ENCODE data around the gene KIAA0040. TPM values are rescaled to one million over a fixed set of nuclear protein-coding genes. Genes with fewer than 3 reads are reported as not detected.

The KIAA0040 gene
- polyA plus RNA-seq, 4 donors: 5.4 to 15.2 (median 8.8) TPM

- no peak overlapping the region for H3K27ac ChIP-seq (ENCODE audit: low read depth in 1 of 3, low read length in 2 of 3)
- WGBS, 3 donors: 65 to 85% (median 73%) methylated on average over 6 of the region's 6 CpGs
Measured at GRCh38 chr1:175127565-175127964, 65.0 kb downstream of the KIAA0040 start.

GRCh38 chr1:175126347-175126746 is 66.2 kb downstream of the KIAA0040 start:
- Histone ChIP-seq H3K27ac (ENCODE audit: low read depth in 1 of 3, low read length in 2 of 3) (no peak overlapping the region), H3K4me1 (ENCODE audit: control insufficient read depth in 3 of 3, insufficient read depth in 2 of 3, low read depth in 1 of 3, low read length in 2 of 3) (peaks cover 0 to 10% (median 7%) of the 10 kb centered on the region in 3 donors), H3K4me3 (ENCODE audit: low read depth in 1 of 3, low read length in 3 of 3) (no peak overlapping the region), H3K9me3 (ENCODE audit: control insufficient read depth in 2 of 2, insufficient read depth in 1 of 2, low read depth in 1 of 2, low read length in 1 of 2) (no peaks in the 10 kb centered on the region), H3K27me3 (ENCODE audit: control insufficient read depth in 3 of 3, insufficient read depth in 3 of 3, low read length in 3 of 3) (no peaks in the 10 kb centered on the region), H3K36me3 (ENCODE audit: control insufficient read depth in 3 of 3, insufficient read depth in 2 of 3, low read depth in 1 of 3, low read length in 3 of 3) (no peaks in the 10 kb centered on the region)
- DNase-seq (no peak), FAIRE-seq (no peak)
- 61 to 66% (median 63%) methylated on average over 4 of the region's 4 CpGs for WGBS, 3 donors

More at GRCh38 chr1:175127565-175127964, 65.0 kb downstream of the KIAA0040 start:
- Histone ChIP-seq H3K36me3 (ENCODE audit: control insufficient read depth in 3 of 3, insufficient read depth in 2 of 3, low read depth in 1 of 3, low read length in 3 of 3) (no peaks in the 10 kb centered on the region), H3K4me3 (ENCODE audit: low read depth in 1 of 3, low read length in 3 of 3) (no peak overlapping the region), H3K27me3 (ENCODE audit: control insufficient read depth in 3 of 3, insufficient read depth in 3 of 3, low read length in 3 of 3) (no peaks in the 10 kb centered on the region), H3K4me1 (ENCODE audit: control insufficient read depth in 3 of 3, insufficient read depth in 2 of 3, low read depth in 1 of 3, low read length in 2 of 3) (peaks cover 0 to 10% (median 7%) of the 10 kb centered on the region in 3 donors), H3K9me3 (ENCODE audit: control insufficient read depth in 2 of 2, insufficient read depth in 1 of 2, low read depth in 1 of 2, low read length in 1 of 2) (no peaks in the 10 kb centered on the region)
- FAIRE-seq (no peak), DNase-seq (no peak)

GRCh38 chr1:175124861-175125260 is 67.7 kb downstream of the KIAA0040 start:
- no peak for DNase-seq
- no peaks in the 10 kb centered on the region for H3K9me3 ChIP-seq (ENCODE audit: control insufficient read depth in 2 of 2, insufficient read depth in 1 of 2, low read depth in 1 of 2, low read length in 1 of 2)
- no peaks in the 10 kb centered on the region for H3K36me3 ChIP-seq (ENCODE audit: control insufficient read depth in 3 of 3, insufficient read depth in 2 of 3, low read depth in 1 of 3, low read length in 3 of 3)
- WGBS, 3 donors: 42 to 81% (median 68%) methylated on average over 1 of the region's 1 CpG
- H3K27ac ChIP-seq (ENCODE audit: low read depth in 1 of 3, low read length in 2 of 3): no peak overlapping the region
- H3K4me3 ChIP-seq (ENCODE audit: low read depth in 1 of 3, low read length in 3 of 3): no peak overlapping the region
- FAIRE-seq: no peak
- no peaks in the 10 kb centered on the region for H3K27me3 ChIP-seq (ENCODE audit: control insufficient read depth in 3 of 3, insufficient read depth in 3 of 3, low read length in 3 of 3)
- peaks cover 0 to 4% (median 3%) of the 10 kb centered on the region in 3 donors for H3K4me1 ChIP-seq (ENCODE audit: control insufficient read depth in 3 of 3, insufficient read depth in 2 of 3, low read depth in 1 of 3, low read length in 2 of 3)

GRCh38 chr1:175120511-175120910 is 72.1 kb downstream of the KIAA0040 start:
- no peak overlapping the region for H3K4me3 ChIP-seq (ENCODE audit: low read depth in 1 of 3, low read length in 3 of 3)
- WGBS, 3 donors: 86 to 92% (median 89%) methylated on average over 1 of the region's 1 CpG
- H3K27ac ChIP-seq (ENCODE audit: low read depth in 1 of 3, low read length in 2 of 3): no peak overlapping the region
- no peaks in the 10 kb centered on the region for H3K36me3 ChIP-seq (ENCODE audit: control insufficient read depth in 3 of 3, insufficient read depth in 2 of 3, low read depth in 1 of 3, low read length in 3 of 3)
- H3K9me3 ChIP-seq (ENCODE audit: control insufficient read depth in 2 of 2, insufficient read depth in 1 of 2, low read depth in 1 of 2, low read length in 1 of 2): no peaks in the 10 kb centered on the region
- peaks cover 0 to 8% (median 0%) of the 10 kb centered on the region in 3 donors for H3K4me1 ChIP-seq (ENCODE audit: control insufficient read depth in 3 of 3, insufficient read depth in 2 of 3, low read depth in 1 of 3, low read length in 2 of 3)
- H3K27me3 ChIP-seq (ENCODE audit: control insufficient read depth in 3 of 3, insufficient read depth in 3 of 3, low read length in 3 of 3): no peaks in the 10 kb centered on the region
- DNase-seq (no peak), FAIRE-seq (no peak)

GRCh38 chr1:175118375-175119367 is 73.9 kb downstream of the KIAA0040 start:
- H3K4me1 ChIP-seq (ENCODE audit: control insufficient read depth in 3 of 3, insufficient read depth in 2 of 3, low read depth in 1 of 3, low read length in 2 of 3): peaks cover 0 to 8% (median 0%) of the 10 kb centered on the region in 3 donors
- 85 to 86% (median 85%) methylated on average over 13 of the region's 13 CpGs for WGBS, 3 donors
- no peak overlapping the region for H3K27ac ChIP-seq (ENCODE audit: low read depth in 1 of 3, low read length in 2 of 3)
- no peaks in the 10 kb centered on the region for H3K36me3 ChIP-seq (ENCODE audit: control insufficient read depth in 3 of 3, insufficient read depth in 2 of 3, low read depth in 1 of 3, low read length in 3 of 3)
- H3K4me3 ChIP-seq (ENCODE audit: low read depth in 1 of 3, low read length in 3 of 3): no peak overlapping the region
- DNase-seq (no peak), FAIRE-seq (no peak)
- H3K27me3 ChIP-seq (ENCODE audit: control insufficient read depth in 3 of 3, insufficient read depth in 3 of 3, low read length in 3 of 3): no peaks in the 10 kb centered on the region
- H3K9me3 ChIP-seq (ENCODE audit: control insufficient read depth in 2 of 2, insufficient read depth in 1 of 2, low read depth in 1 of 2, low read length in 1 of 2): peaks cover 2 to 10% of the 10 kb centered on the region in 2 donors

- peaks cover 2 to 13% of the 10 kb centered on the region in 2 donors for H3K9me3 ChIP-seq (ENCODE audit: control insufficient read depth in 2 of 2, insufficient read depth in 1 of 2, low read depth in 1 of 2, low read length in 1 of 2)
- FAIRE-seq: no peak
- H3K27me3 ChIP-seq (ENCODE audit: control insufficient read depth in 3 of 3, insufficient read depth in 3 of 3, low read length in 3 of 3): no peaks in the 10 kb centered on the region
- no peak for DNase-seq
- no peaks in the 10 kb centered on the region for H3K36me3 ChIP-seq (ENCODE audit: control insufficient read depth in 3 of 3, insufficient read depth in 2 of 3, low read depth in 1 of 3, low read length in 3 of 3)
- H3K27ac ChIP-seq (ENCODE audit: low read depth in 1 of 3, low read length in 2 of 3): no peak overlapping the region
- no peak overlapping the region for H3K4me3 ChIP-seq (ENCODE audit: low read depth in 1 of 3, low read length in 3 of 3)
- 79 to 83% (median 80%) methylated on average over 11 of the region's 11 CpGs for WGBS, 3 donors
- peaks cover 0 to 8% (median 0%) of the 10 kb centered on the region in 3 donors for H3K4me1 ChIP-seq (ENCODE audit: control insufficient read depth in 3 of 3, insufficient read depth in 2 of 3, low read depth in 1 of 3, low read length in 2 of 3)
Measured at GRCh38 chr1:175116903-175117302, 75.7 kb downstream of the KIAA0040 start.

- FAIRE-seq (no peak), DNase-seq (peak in 1 of 2 donors; percentile 5)
- 81 to 94% (median 85%) methylated on average over 1 of the region's 1 CpG for whole genome bisulfite sequencing, 3 donors
- peaks cover 0 to 8% (median 0%) of the 10 kb centered on the region in 3 donors for H3K4me1 ChIP-seq (ENCODE audit: control insufficient read depth in 3 of 3, insufficient read depth in 2 of 3, low read depth in 1 of 3, low read length in 2 of 3)
- H3K27ac ChIP-seq (ENCODE audit: low read depth in 1 of 3, low read length in 2 of 3): no peak overlapping the region
- H3K4me3 ChIP-seq (ENCODE audit: low read depth in 1 of 3, low read length in 3 of 3): no peak overlapping the region
- H3K27me3 ChIP-seq (ENCODE audit: control insufficient read depth in 3 of 3, insufficient read depth in 3 of 3, low read length in 3 of 3): no peaks in the 10 kb centered on the region
- peaks cover 2 to 13% of the 10 kb centered on the region in 2 donors for H3K9me3 ChIP-seq (ENCODE audit: control insufficient read depth in 2 of 2, insufficient read depth in 1 of 2, low read depth in 1 of 2, low read length in 1 of 2)
- no peaks in the 10 kb centered on the region for H3K36me3 ChIP-seq (ENCODE audit: control insufficient read depth in 3 of 3, insufficient read depth in 2 of 3, low read depth in 1 of 3, low read length in 3 of 3)
Measured at GRCh38 chr1:175116210-175116798, 76.3 kb downstream of the KIAA0040 start.

GRCh38 chr1:175114996-175115395 is 77.6 kb downstream of the KIAA0040 start:
- FAIRE-seq: no peak
- no peaks in the 10 kb centered on the region for H3K27me3 ChIP-seq (ENCODE audit: control insufficient read depth in 3 of 3, insufficient read depth in 3 of 3, low read length in 3 of 3)
- WGBS, 3 donors: 75 to 81% (median 76%) methylated on average over 2 of the region's 2 CpGs
- no peak overlapping the region for H3K4me3 ChIP-seq (ENCODE audit: low read depth in 1 of 3, low read length in 3 of 3)
- H3K9me3 ChIP-seq (ENCODE audit: control insufficient read depth in 2 of 2, insufficient read depth in 1 of 2, low read depth in 1 of 2, low read length in 1 of 2): peaks cover 2 to 13% of the 10 kb centered on the region in 2 donors
- no peak for DNase-seq
- H3K4me1 ChIP-seq (ENCODE audit: control insufficient read depth in 3 of 3, insufficient read depth in 2 of 3, low read depth in 1 of 3, low read length in 2 of 3): peaks cover 0 to 8% (median 0%) of the 10 kb centered on the region in 3 donors
- no peak overlapping the region for H3K27ac ChIP-seq (ENCODE audit: low read depth in 1 of 3, low read length in 2 of 3)
- H3K36me3 ChIP-seq (ENCODE audit: control insufficient read depth in 3 of 3, insufficient read depth in 2 of 3, low read depth in 1 of 3, low read length in 3 of 3): no peaks in the 10 kb centered on the region
